Astrocyte of the cerebellum (primary cell): ENCODE measurements around the gene CARS1.

ENCODE experiments used
- DNase-seq: peaks from one replicate; pipeline ENCODE4 v3.0.0-alpha.2; 2011; ENCODE audit warnings: low read depth
- H3K4me3 ChIP-seq: 2 replicates; pipeline ENCODE4 v1.5.1; 2011; ENCODE audit warnings: mild to moderate bottlenecking, low read depth, low read length, moderate library complexity
- in situ Hi-C: cut with HindIII; loops from 2 replicates; pipeline ENCODE4 v1.10.0; 2017; ENCODE audit warnings: low sequenced_read_pairs
- TF ChIP-seq, protein P1 (sequence below): IDR thresholded peaks from 2 replicates; pipeline ENCODE4 v1.5.1; 2012; ENCODE audit warnings: low read length, low read depth, moderate library complexity, mild to moderate bottlenecking; ENCODE audit errors: missing control alignments

The CARS1 gene

DNA sequence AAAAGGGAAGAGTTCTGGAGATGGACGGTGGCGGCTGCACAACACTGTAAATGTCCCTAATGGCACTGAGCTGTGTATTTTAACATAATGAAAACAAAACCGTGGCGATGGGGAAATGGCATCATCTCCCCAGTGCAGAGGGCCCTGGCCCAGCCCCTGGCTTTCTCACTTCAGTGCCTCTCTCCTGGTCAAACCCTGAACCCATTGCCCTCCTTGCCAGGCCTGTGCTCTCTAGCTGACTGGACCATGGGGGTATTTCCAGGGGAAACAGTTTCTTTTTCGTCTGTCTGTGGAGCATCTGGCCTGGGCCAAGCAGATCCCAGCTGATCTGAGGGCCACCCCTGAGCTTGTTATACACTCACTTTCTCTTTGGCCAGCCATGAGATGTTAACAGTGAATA is 47.7 kb downstream of the CARS1 start:
- DNase-seq = no peak
- H3K4me3 ChIP-seq = no peak overlapping the region
- TF ChIP-seq, protein P1, sequence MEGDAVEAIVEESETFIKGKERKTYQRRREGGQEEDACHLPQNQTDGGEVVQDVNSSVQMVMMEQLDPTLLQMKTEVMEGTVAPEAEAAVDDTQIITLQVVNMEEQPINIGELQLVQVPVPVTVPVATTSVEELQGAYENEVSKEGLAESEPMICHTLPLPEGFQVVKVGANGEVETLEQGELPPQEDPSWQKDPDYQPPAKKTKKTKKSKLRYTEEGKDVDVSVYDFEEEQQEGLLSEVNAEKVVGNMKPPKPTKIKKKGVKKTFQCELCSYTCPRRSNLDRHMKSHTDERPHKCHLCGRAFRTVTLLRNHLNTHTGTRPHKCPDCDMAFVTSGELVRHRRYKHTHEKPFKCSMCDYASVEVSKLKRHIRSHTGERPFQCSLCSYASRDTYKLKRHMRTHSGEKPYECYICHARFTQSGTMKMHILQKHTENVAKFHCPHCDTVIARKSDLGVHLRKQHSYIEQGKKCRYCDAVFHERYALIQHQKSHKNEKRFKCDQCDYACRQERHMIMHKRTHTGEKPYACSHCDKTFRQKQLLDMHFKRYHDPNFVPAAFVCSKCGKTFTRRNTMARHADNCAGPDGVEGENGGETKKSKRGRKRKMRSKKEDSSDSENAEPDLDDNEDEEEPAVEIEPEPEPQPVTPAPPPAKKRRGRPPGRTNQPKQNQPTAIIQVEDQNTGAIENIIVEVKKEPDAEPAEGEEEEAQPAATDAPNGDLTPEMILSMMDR = no peak
- in situ Hi-C loops = no loop called here

DNA sequence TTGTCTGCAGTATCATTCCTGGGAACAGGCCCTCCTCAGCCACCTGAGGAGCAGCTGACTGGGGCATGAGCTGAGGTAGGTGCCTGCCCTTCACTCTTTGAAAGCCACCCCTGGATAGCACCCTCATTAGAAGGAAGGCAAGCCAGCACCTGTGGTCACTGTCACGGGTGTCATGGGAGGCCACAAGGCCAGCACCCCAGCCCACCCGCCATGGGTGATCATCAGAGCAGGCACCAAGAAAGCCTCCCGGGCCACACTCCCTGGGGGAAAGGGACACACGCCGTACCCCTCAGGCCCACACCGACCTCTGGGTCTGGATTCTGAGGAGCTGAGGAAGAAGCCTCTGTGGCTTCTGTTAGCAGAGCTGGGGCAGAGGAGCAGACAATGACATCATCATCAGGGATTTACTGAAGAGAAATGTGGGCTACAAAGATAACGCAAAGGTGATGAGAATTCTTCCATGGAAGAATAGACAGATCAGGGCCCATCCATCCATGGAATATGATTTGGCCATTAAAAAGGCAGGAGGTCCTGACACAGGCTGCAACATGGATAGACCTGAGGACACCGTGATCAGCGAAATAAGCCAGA is 48.4 kb downstream of the CARS1 start:
- in situ Hi-C loops = no loop called here

DNA sequence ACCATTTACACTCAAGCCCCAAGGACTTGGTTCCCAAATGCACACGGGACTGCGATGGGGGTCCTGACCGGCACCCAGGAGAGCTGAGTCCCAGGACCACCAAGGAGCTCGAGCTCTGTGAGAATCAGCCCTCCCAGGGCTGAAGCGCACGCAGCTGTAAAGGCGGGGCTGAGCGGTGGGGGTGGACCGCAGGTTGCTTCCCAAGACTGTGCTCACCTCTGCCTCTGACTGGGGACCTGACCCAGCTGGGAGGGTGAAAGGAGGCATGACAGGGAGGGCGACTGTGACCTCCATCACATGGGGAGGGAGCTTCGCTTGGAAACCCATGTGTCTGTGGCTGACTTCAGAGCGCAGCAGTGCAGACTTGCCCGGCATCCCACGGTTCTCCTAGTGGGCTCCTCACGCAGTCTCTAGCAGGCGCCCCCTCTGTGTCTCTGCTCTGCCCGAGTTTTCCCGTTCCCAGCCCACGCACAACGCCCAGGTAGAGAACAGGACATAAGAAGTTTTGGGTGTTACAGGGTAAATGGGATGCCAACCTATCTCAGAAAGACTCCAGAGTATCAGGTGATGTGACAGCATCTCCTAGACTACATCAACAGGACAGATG is 49.7 kb downstream of the CARS1 start:
- in situ Hi-C loops = no loop called here
- TF ChIP-seq, protein P1 = no peak
- H3K4me3 ChIP-seq = no peak overlapping the region
- no peak for DNase-seq

More for the DNA sequence above, 48.4 kb downstream of the CARS1 start:
- no peak for DNase-seq
- no peak overlapping the region for H3K4me3 ChIP-seq
- TF ChIP-seq, protein P1 = no peak

DNA sequence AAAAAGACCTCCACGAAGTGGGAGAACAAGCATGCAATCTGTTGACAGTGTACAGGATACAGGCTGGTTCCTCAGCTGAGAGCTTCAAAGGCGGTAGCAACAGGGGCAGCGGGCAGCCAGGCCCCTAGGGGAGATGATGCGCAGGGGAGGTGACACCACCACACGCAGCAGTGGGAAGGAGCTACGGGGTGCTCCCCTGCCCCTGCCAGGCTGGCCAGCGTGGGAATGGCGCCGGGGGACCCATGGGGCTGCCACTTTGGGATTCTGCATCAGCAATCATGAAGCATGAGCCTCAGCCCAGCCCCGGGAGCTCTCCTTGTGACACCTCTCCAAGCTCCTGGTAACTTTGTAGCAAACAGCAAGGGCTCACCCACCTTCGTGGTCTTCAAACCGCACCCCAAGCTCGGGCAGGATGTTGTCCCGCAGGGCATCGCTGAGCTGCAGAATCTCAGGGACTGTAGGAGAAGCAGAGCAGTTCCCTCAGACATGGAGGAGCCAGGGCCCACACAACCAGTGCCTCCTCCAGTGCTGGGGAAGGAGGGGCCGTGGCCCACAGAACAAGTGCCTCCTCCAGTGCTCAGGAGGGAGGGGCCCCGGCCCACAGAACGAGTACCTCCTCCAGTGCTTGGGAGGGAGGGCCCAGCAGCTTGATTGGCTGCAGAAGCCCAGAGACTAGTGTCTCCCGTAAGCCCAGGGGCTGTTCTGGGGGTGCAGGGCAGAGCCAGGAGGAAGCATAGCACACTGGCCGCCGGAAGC is 50.5 kb downstream of the CARS1 start:
- TF ChIP-seq, protein P1 = no peak
- no peak for DNase-seq
- no peak overlapping the region for H3K4me3 ChIP-seq
- in situ Hi-C loops = no loop called here

DNA sequence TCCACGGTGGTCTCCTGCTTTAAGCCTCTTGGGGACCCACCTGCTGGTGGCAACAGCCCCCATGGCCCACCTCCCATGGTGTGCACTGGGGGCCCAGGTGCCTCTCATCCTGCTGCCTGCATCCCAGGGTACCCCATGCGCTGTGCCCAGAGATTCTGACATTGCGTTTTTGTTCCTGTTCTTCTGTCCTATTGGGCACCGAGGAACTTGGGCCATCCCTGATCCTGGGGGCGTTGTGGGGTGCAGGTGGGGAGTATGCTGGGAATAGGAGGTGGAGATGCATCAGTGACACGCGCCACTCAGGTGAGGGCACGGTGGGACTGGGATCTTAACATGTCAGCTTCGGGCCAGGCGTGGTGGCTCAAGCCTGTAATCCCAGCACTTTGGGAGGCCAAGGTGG is 52.7 kb downstream of the CARS1 start:
- TF ChIP-seq, protein P1 = no peak
- no peak overlapping the region for H3K4me3 ChIP-seq
- in situ Hi-C loops = no loop called here
- no peak for DNase-seq

DNA sequence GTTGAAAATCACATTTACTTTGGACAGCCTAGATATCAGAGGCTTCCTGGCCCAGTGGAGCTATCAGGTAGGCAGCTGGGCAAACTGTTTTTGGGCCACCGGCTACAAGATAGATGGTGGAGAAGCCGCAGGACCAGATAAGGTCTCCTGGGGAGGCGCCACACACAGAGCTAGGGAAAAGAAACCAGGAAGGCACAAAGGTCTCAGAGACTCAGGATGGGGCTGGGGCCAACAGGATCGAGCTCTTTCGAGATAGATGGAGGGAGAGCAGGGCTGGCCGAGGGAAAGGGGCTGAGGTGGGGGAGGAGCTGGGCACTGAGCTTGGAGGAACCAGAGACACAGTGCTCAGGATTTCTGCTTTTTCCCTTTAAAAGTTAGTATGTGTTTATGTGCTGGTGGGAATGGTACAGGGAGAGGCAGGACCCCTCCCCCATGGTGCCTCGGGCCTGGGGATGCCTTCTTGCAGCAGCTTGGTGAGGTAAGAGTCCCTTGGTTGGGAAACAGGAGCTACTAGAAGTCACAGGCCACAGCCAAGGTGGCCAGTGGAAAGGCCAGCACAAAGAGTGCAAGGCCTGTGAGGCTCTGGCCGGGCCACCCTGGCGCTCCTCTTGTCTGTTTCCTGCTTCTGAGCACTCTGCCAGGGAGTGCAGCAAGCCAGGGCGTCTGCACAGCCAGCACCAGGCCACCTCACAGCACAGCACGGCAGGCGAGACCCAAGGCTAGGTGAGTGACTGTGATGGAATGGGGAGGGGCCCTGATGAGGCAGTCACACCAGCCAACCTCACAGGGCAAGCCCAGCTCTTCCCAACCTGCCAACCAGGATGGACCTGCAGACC is 53.6 kb downstream of the CARS1 start:
- H3K4me3 ChIP-seq = no peak overlapping the region
- no peak for DNase-seq
- TF ChIP-seq, protein P1 = no peak
- in situ Hi-C loops = no loop called here
